ENCODE data around the gene CLDN24.
A peak's percentile ranks its signal among the peaks of the same experiment; 100 is the strongest.

CLDN24 gene

GRCh38 chr4:183304067-183304466 lies 18.2 kb downstream of the CLDN24 start:
- no peak for DNase-seq (ENCODE audit: low read depth)
- TF ChIP-seq MYC (IDR thresholded peaks at IDR 0.05; ENCODE audit: low read depth, low read length) (no peak), CTCF (IDR thresholded peaks at IDR 0.05; ENCODE audit: low read depth, low read length) (no peak), POLR2A (IDR thresholded peaks at IDR 0.05; ENCODE audit: extremely low read depth, insufficient read length) (no peak), MAX (IDR thresholded peaks at IDR 0.05; ENCODE audit: low read depth, low read length) (no peak)
- no peak overlapping the region for H3K4me3 ChIP-seq (ENCODE audit: low read depth, low read length)

- DNase-seq (ENCODE audit: low read depth), result peak; percentile 19
- TF ChIP-seq POLR2A (IDR thresholded peaks at IDR 0.05; ENCODE audit: extremely low read depth, insufficient read length), result no peak
- no peak for TF ChIP-seq CTCF (IDR thresholded peaks at IDR 0.05; ENCODE audit: low read depth, low read length)
- TF ChIP-seq MYC (IDR thresholded peaks at IDR 0.05; ENCODE audit: low read depth, low read length), result no peak
- no peak for TF ChIP-seq MAX (IDR thresholded peaks at IDR 0.05; ENCODE audit: low read depth, low read length)
- no peak overlapping the region for H3K4me3 ChIP-seq (ENCODE audit: low read depth, low read length)
These were observed 18.9 kb downstream of the CLDN24 start for GRCh38 chr4:183303301-183303700.

- no peak for DNase-seq (ENCODE audit: low read depth)
- TF ChIP-seq MAX (IDR thresholded peaks at IDR 0.05; ENCODE audit: low read depth, low read length), result no peak
- no peak for TF ChIP-seq CTCF (IDR thresholded peaks at IDR 0.05; ENCODE audit: low read depth, low read length)
- TF ChIP-seq POLR2A (IDR thresholded peaks at IDR 0.05; ENCODE audit: extremely low read depth, insufficient read length), result no peak
- TF ChIP-seq MYC (IDR thresholded peaks at IDR 0.05; ENCODE audit: low read depth, low read length), result no peak
- no peak overlapping the region for H3K4me3 ChIP-seq (ENCODE audit: low read depth, low read length)
These were observed 21.6 kb downstream of the CLDN24 start for GRCh38 chr4:183300655-183301054.

- TF ChIP-seq MAX (IDR thresholded peaks at IDR 0.05; ENCODE audit: low read depth, low read length) (no peak), CTCF (IDR thresholded peaks at IDR 0.05; ENCODE audit: low read depth, low read length) (no peak), POLR2A (IDR thresholded peaks at IDR 0.05; ENCODE audit: extremely low read depth, insufficient read length) (no peak), MYC (IDR thresholded peaks at IDR 0.05; ENCODE audit: low read depth, low read length) (no peak)
- H3K4me3 ChIP-seq (ENCODE audit: low read depth, low read length), result no peak overlapping the region
- DNase-seq (ENCODE audit: low read depth), result no peak
These were observed 22.2 kb downstream of the CLDN24 start for GRCh38 chr4:183300070-183300469.

- DNase-seq (ENCODE audit: low read depth), result no peak
- TF ChIP-seq POLR2A (IDR thresholded peaks at IDR 0.05; ENCODE audit: extremely low read depth, insufficient read length) (no peak), MYC (IDR thresholded peaks at IDR 0.05; ENCODE audit: low read depth, low read length) (no peak), MAX (IDR thresholded peaks at IDR 0.05; ENCODE audit: low read depth, low read length) (no peak), CTCF (IDR thresholded peaks at IDR 0.05; ENCODE audit: low read depth, low read length) (no peak)
- H3K4me3 ChIP-seq (ENCODE audit: low read depth, low read length), result no peak overlapping the region
These were observed 22.8 kb downstream of the CLDN24 start for GRCh38 chr4:183299464-183299863.

- peak; percentile 88 for DNase-seq (ENCODE audit: low read depth)
- TF ChIP-seq POLR2A (IDR thresholded peaks at IDR 0.05; ENCODE audit: extremely low read depth, insufficient read length) (no peak), MYC (IDR thresholded peaks at IDR 0.05; ENCODE audit: low read depth, low read length) (peak; percentile 42; the same call in 1 of the 2 replicates), CTCF (IDR thresholded peaks at IDR 0.05; ENCODE audit: low read depth, low read length) (no peak), MAX (IDR thresholded peaks at IDR 0.05; ENCODE audit: low read depth, low read length) (peak; percentile 59)
- H3K4me3 ChIP-seq (ENCODE audit: low read depth, low read length), result no peak overlapping the region
These were observed 24.6 kb downstream of the CLDN24 start for GRCh38 chr4:183297675-183298074.
